WTC11 (cell line): ENCODE measurements around the gene PREX1.

Experiments used
- CTCF ChIP-seq: fragments of 200-600 bp; IDR thresholded peaks from 2 replicates; pipeline ENCODE4 v1.8.0; 2022; ENCODE audit warnings: antibody characterized with exemption
- EMX1 ChIP-seq: fragments of 250-450 bp; sonication (Bioruptor Pico); IDR thresholded peaks from 2 replicates; pipeline ENCODE4 v1.8.0; 2021; ENCODE audit warnings: mild to moderate bottlenecking
- GABPB1 ChIP-seq: sonication (generic); formaldehyde crosslinking; IDR thresholded peaks from 2 replicates; pipeline ENCODE4 v1.8.1; 2023; ENCODE audit warnings: mild to moderate bottlenecking, missing genetic modification reagents
- IRF2 ChIP-seq: sonication (generic); formaldehyde crosslinking; IDR thresholded peaks from 2 replicates; pipeline ENCODE4 v1.8.0; 2022; ENCODE audit warnings: low read depth, missing genetic modification reagents, borderline replicate concordance
- MXD4 ChIP-seq: fragments of 250-450 bp; sonication (Bioruptor Pico); IDR thresholded peaks from 2 replicates; pipeline ENCODE4 v1.8.0; 2021; ENCODE audit warnings: mild to moderate bottlenecking, moderate library complexity, borderline replicate concordance
- PRDM15 ChIP-seq: sonication (generic); formaldehyde crosslinking; IDR thresholded peaks from 2 replicates; pipeline ENCODE4 v1.8.0; 2022; ENCODE audit warnings: missing genetic modification reagents
- PREB ChIP-seq: sonication (generic); formaldehyde crosslinking; IDR thresholded peaks from 2 replicates; pipeline ENCODE4 v1.8.1; 2022; ENCODE audit warnings: mild to moderate bottlenecking, missing genetic modification reagents, moderate library complexity, borderline replicate concordance
- SOX15 ChIP-seq: fragments of 250-450 bp; sonication (Bioruptor Pico); IDR thresholded peaks from 2 replicates; pipeline ENCODE4 v1.9.0; 2021; ENCODE audit warnings: mild to moderate bottlenecking
- TCF7 ChIP-seq: sonication (generic); formaldehyde crosslinking; IDR thresholded peaks from 2 replicates; pipeline ENCODE4 v1.8.0; 2022; ENCODE audit warnings: mild to moderate bottlenecking, low read depth, missing genetic modification reagents, moderate library complexity
- USF2 ChIP-seq: sonication (generic); formaldehyde crosslinking; IDR thresholded peaks from 2 replicates; pipeline ENCODE4 v1.8.1; 2023; ENCODE audit warnings: mild to moderate bottlenecking, missing genetic modification reagents, moderate library complexity
- ZNF121 ChIP-seq: sonication (generic); formaldehyde crosslinking; IDR thresholded peaks from 2 replicates; pipeline ENCODE4 v1.8.0; 2023; ENCODE audit warnings: missing genetic modification reagents

GRCh38 chr20:48637461-48637860, 190.3 kb downstream of the PREX1 start:
- no peak for TF ChIP-seq PREB (CRISPR knock-in tag)
- no peak for TF ChIP-seq CTCF
- no peak for TF ChIP-seq EMX1 (CRISPR knock-in tag)
- no peak for TF ChIP-seq USF2 (CRISPR knock-in tag)
- TF ChIP-seq GABPB1 (CRISPR knock-in tag), result no peak
- TF ChIP-seq SOX15 (CRISPR knock-in tag), result no peak
- TF ChIP-seq TCF7 (CRISPR knock-in tag), result no peak
- no peak for TF ChIP-seq MXD4 (CRISPR knock-in tag)
- TF ChIP-seq ZNF121, result no peak
- TF ChIP-seq PRDM15 (CRISPR knock-in tag), result no peak
- TF ChIP-seq IRF2 (CRISPR knock-in tag), result no peak
